ENCODE results near the gene ITGB4.

The ITGB4 gene

GRCh38 chr17:75719732-75720131 is 1.5 kb upstream of the ITGB4 start:
- WGBS, 2 experiments, result 90 to 91% methylated on average over 2 of the region's 2 CpGs
- Histone ChIP-seq H3K27ac (ENCODE audit: insufficient read depth, low read depth, low read length, poor library complexity, severe bottlenecking) (no peak overlapping the region), H3K27me3 (ENCODE audit: control insufficient read depth, insufficient read depth, low read length, poor library complexity, severe bottlenecking) (peaks cover 48% of the 10 kb centered on the region)

GRCh38 chr17:75721463-75722011 is 278 bp downstream of the ITGB4 start:
- Histone ChIP-seq H3K4me1 (ENCODE audit: control insufficient read depth, insufficient read depth, low read length) (no peaks in the 10 kb centered on the region), H3K27ac (ENCODE audit: insufficient read depth, low read depth, low read length, poor library complexity, severe bottlenecking) (no peak overlapping the region), H3K4me3 (ENCODE audit: insufficient read depth, low read depth, low read length) (peak overlapping the region; percentile 29), H3K36me3 (ENCODE audit: control insufficient read depth, insufficient read depth, low read length) (no peaks in the 10 kb centered on the region), H3K9me3 (ENCODE audit: control insufficient read depth, low read length) (no peaks in the 10 kb centered on the region), H3K27me3 (ENCODE audit: control insufficient read depth, insufficient read depth, low read length, poor library complexity, severe bottlenecking) (peaks cover 48% of the 10 kb centered on the region)
- 26% methylated on average over 33 of the region's 33 CpGs for WGBS, 2 experiments

More at GRCh38 chr17:75719732-75720131, 1.5 kb upstream of the ITGB4 start:
- Histone ChIP-seq H3K4me3 (ENCODE audit: insufficient read depth, low read depth, low read length) (no peak overlapping the region), H3K9me3 (ENCODE audit: control insufficient read depth, low read length) (no peaks in the 10 kb centered on the region), H3K36me3 (ENCODE audit: control insufficient read depth, insufficient read depth, low read length) (no peaks in the 10 kb centered on the region), H3K4me1 (ENCODE audit: control insufficient read depth, insufficient read depth, low read length) (no peaks in the 10 kb centered on the region)

- no peaks in the 10 kb centered on the region for H3K36me3 ChIP-seq (ENCODE audit: control insufficient read depth, insufficient read depth, low read length)
- H3K27ac ChIP-seq (ENCODE audit: insufficient read depth, low read depth, low read length, poor library complexity, severe bottlenecking), result no peak overlapping the region
- H3K4me3 ChIP-seq (ENCODE audit: insufficient read depth, low read depth, low read length), result no peak overlapping the region
- WGBS, 2 experiments, result 90% methylated on average over 5 of the region's 5 CpGs
- H3K4me1 ChIP-seq (ENCODE audit: control insufficient read depth, insufficient read depth, low read length), result no peaks in the 10 kb centered on the region
- no peaks in the 10 kb centered on the region for H3K9me3 ChIP-seq (ENCODE audit: control insufficient read depth, low read length)
- H3K27me3 ChIP-seq (ENCODE audit: control insufficient read depth, insufficient read depth, low read length, poor library complexity, severe bottlenecking), result peaks cover 48% of the 10 kb centered on the region
These were observed 817 bp downstream of the ITGB4 start for GRCh38 chr17:75722076-75722475.

- Histone ChIP-seq H3K4me3 (ENCODE audit: insufficient read depth, low read depth, low read length) (no peak overlapping the region), H3K9me3 (ENCODE audit: control insufficient read depth, low read length) (no peaks in the 10 kb centered on the region), H3K27ac (ENCODE audit: insufficient read depth, low read depth, low read length, poor library complexity, severe bottlenecking) (no peak overlapping the region), H3K4me1 (ENCODE audit: control insufficient read depth, insufficient read depth, low read length) (no peaks in the 10 kb centered on the region), H3K27me3 (ENCODE audit: control insufficient read depth, insufficient read depth, low read length, poor library complexity, severe bottlenecking) (peaks cover 48% of the 10 kb centered on the region), H3K36me3 (ENCODE audit: control insufficient read depth, insufficient read depth, low read length) (no peaks in the 10 kb centered on the region)
- WGBS, 2 experiments, result 95% methylated on average over 9 of the region's 9 CpGs
These were observed 1.4 kb downstream of the ITGB4 start for GRCh38 chr17:75722542-75723095.

GRCh38 chr17:75723171-75723930 is 2.1 kb downstream of the ITGB4 start:
- peaks cover 45% of the 10 kb centered on the region for H3K27me3 ChIP-seq (ENCODE audit: control insufficient read depth, insufficient read depth, low read length, poor library complexity, severe bottlenecking)
- H3K4me3 ChIP-seq (ENCODE audit: insufficient read depth, low read depth, low read length), result no peak overlapping the region
- 86 to 88% methylated on average over 18 of the region's 18 CpGs for WGBS, 2 experiments
- H3K27ac ChIP-seq (ENCODE audit: insufficient read depth, low read depth, low read length, poor library complexity, severe bottlenecking), result no peak overlapping the region
- no peaks in the 10 kb centered on the region for H3K36me3 ChIP-seq (ENCODE audit: control insufficient read depth, insufficient read depth, low read length)
- no peaks in the 10 kb centered on the region for H3K9me3 ChIP-seq (ENCODE audit: control insufficient read depth, low read length)
- no peaks in the 10 kb centered on the region for H3K4me1 ChIP-seq (ENCODE audit: control insufficient read depth, insufficient read depth, low read length)

- H3K27me3 ChIP-seq (ENCODE audit: control insufficient read depth, insufficient read depth, low read length, poor library complexity, severe bottlenecking), result peaks cover 36% of the 10 kb centered on the region
- H3K9me3 ChIP-seq (ENCODE audit: control insufficient read depth, low read length), result no peaks in the 10 kb centered on the region
- 90 to 92% methylated on average over 23 of the region's 23 CpGs for WGBS, 2 experiments
- H3K4me3 ChIP-seq (ENCODE audit: insufficient read depth, low read depth, low read length), result no peak overlapping the region
- H3K27ac ChIP-seq (ENCODE audit: insufficient read depth, low read depth, low read length, poor library complexity, severe bottlenecking), result no peak overlapping the region
- H3K36me3 ChIP-seq (ENCODE audit: control insufficient read depth, insufficient read depth, low read length), result no peaks in the 10 kb centered on the region
- H3K4me1 ChIP-seq (ENCODE audit: control insufficient read depth, insufficient read depth, low read length), result no peaks in the 10 kb centered on the region
These were observed 3.1 kb downstream of the ITGB4 start for GRCh38 chr17:75724016-75725003.

GRCh38 chr17:75725504-75725903 is 4.2 kb downstream of the ITGB4 start:
- Histone ChIP-seq H3K36me3 (ENCODE audit: control insufficient read depth, insufficient read depth, low read length) (no peaks in the 10 kb centered on the region), H3K27me3 (ENCODE audit: control insufficient read depth, insufficient read depth, low read length, poor library complexity, severe bottlenecking) (peaks cover 24% of the 10 kb centered on the region), H3K27ac (ENCODE audit: insufficient read depth, low read depth, low read length, poor library complexity, severe bottlenecking) (no peak overlapping the region), H3K9me3 (ENCODE audit: control insufficient read depth, low read length) (no peaks in the 10 kb centered on the region), H3K4me1 (ENCODE audit: control insufficient read depth, insufficient read depth, low read length) (no peaks in the 10 kb centered on the region), H3K4me3 (ENCODE audit: insufficient read depth, low read depth, low read length) (no peak overlapping the region)
- WGBS, 2 experiments, result 94 to 96% methylated on average over 7 of the region's 7 CpGs

GRCh38 chr17:75727391-75727790 is 6.1 kb downstream of the ITGB4 start:
- Histone ChIP-seq H3K27ac (ENCODE audit: insufficient read depth, low read depth, low read length, poor library complexity, severe bottlenecking) (no peak overlapping the region), H3K36me3 (ENCODE audit: control insufficient read depth, insufficient read depth, low read length) (no peaks in the 10 kb centered on the region), H3K9me3 (ENCODE audit: control insufficient read depth, low read length) (no peaks in the 10 kb centered on the region), H3K4me3 (ENCODE audit: insufficient read depth, low read depth, low read length) (no peak overlapping the region), H3K27me3 (ENCODE audit: control insufficient read depth, insufficient read depth, low read length, poor library complexity, severe bottlenecking) (peaks cover 5% of the 10 kb centered on the region), H3K4me1 (ENCODE audit: control insufficient read depth, insufficient read depth, low read length) (no peaks in the 10 kb centered on the region)
- 93 to 95% methylated on average over 18 of the region's 18 CpGs for WGBS, 2 experiments

- no peak overlapping the region for H3K4me3 ChIP-seq (ENCODE audit: insufficient read depth, low read depth, low read length)
- no peaks in the 10 kb centered on the region for H3K4me1 ChIP-seq (ENCODE audit: control insufficient read depth, insufficient read depth, low read length)
- no peaks in the 10 kb centered on the region for H3K36me3 ChIP-seq (ENCODE audit: control insufficient read depth, insufficient read depth, low read length)
- H3K27me3 ChIP-seq (ENCODE audit: control insufficient read depth, insufficient read depth, low read length, poor library complexity, severe bottlenecking), result no peaks in the 10 kb centered on the region
- no peaks in the 10 kb centered on the region for H3K9me3 ChIP-seq (ENCODE audit: control insufficient read depth, low read length)
- whole genome bisulfite sequencing, 2 experiments, result 95% methylated on average over 7 of the region's 7 CpGs
- H3K27ac ChIP-seq (ENCODE audit: insufficient read depth, low read depth, low read length, poor library complexity, severe bottlenecking), result no peak overlapping the region
These were observed 8.1 kb downstream of the ITGB4 start for GRCh38 chr17:75729351-75729750.

GRCh38 chr17:75730065-75730464 is 8.8 kb downstream of the ITGB4 start:
- H3K4me3 ChIP-seq (ENCODE audit: insufficient read depth, low read depth, low read length), result no peak overlapping the region
- H3K9me3 ChIP-seq (ENCODE audit: control insufficient read depth, low read length), result no peaks in the 10 kb centered on the region
- no peak overlapping the region for H3K27ac ChIP-seq (ENCODE audit: insufficient read depth, low read depth, low read length, poor library complexity, severe bottlenecking)
- H3K27me3 ChIP-seq (ENCODE audit: control insufficient read depth, insufficient read depth, low read length, poor library complexity, severe bottlenecking), result no peaks in the 10 kb centered on the region
- no peaks in the 10 kb centered on the region for H3K4me1 ChIP-seq (ENCODE audit: control insufficient read depth, insufficient read depth, low read length)
- no peaks in the 10 kb centered on the region for H3K36me3 ChIP-seq (ENCODE audit: control insufficient read depth, insufficient read depth, low read length)
- 95 to 96% methylated on average over 24 of the region's 24 CpGs for WGBS, 2 experiments

All from ectodermal cell (in vitro differentiated cells).